GM18861 (cell line): ENCODE measurements around the gene SYNGR3.
A peak's percentile ranks its signal among the peaks of the same experiment; 100 is the strongest.

Source experiments
- ATAC-seq: cut with Tn5 transposase; IDR thresholded peaks from one replicate; pipeline ENCODE4 v1.9.1; 2021; ENCODE audit not compliant: unreplicated experiment

The SYNGR3 gene

GRCh38 chr16:1991135-1991551 is 1.4 kb downstream of the SYNGR3 start:
- no peak for ATAC-seq

GRCh38 chr16:1991588-1991947 is 1.8 kb downstream of the SYNGR3 start:
- no peak for ATAC-seq

- ATAC-seq, result no peak
Observed at GRCh38 chr16:1991948-1992703, 2.4 kb downstream of the SYNGR3 start.

- no peak for ATAC-seq
Observed at GRCh38 chr16:1992704-1993317, 3.0 kb downstream of the SYNGR3 start.

GRCh38 chr16:1993731-1994131 is 4.0 kb downstream of the SYNGR3 start:
- ATAC-seq, result no peak

- no peak for ATAC-seq
Observed at GRCh38 chr16:1997494-1998359, 8.0 kb downstream of the SYNGR3 start.

GRCh38 chr16:1998360-1998835 is 8.6 kb downstream of the SYNGR3 start:
- ATAC-seq, result no peak

- no peak for ATAC-seq
Observed at GRCh38 chr16:1998852-1999801, 9.4 kb downstream of the SYNGR3 start.

GRCh38 chr16:1999866-2000514 is 10.2 kb downstream of the SYNGR3 start:
- no peak for ATAC-seq

- no peak for ATAC-seq
Observed at GRCh38 chr16:2001035-2001434, 11.3 kb downstream of the SYNGR3 start.

- ATAC-seq, result no peak
Observed at GRCh38 chr16:2001456-2002355, 11.9 kb downstream of the SYNGR3 start.

- ATAC-seq, result no peak
Observed at GRCh38 chr16:2002406-2003230, 12.8 kb downstream of the SYNGR3 start.

GRCh38 chr16:2003231-2003826 is 13.6 kb downstream of the SYNGR3 start:
- ATAC-seq, result no peak

GRCh38 chr16:2003827-2004641 is 14.3 kb downstream of the SYNGR3 start:
- peak; percentile 62 for ATAC-seq

GRCh38 chr16:2004795-2005517 is 15.2 kb downstream of the SYNGR3 start:
- no peak for ATAC-seq

- no peak for ATAC-seq
Observed at GRCh38 chr16:2005646-2006045, 15.9 kb downstream of the SYNGR3 start.
